Panc1 (cell line): Measurements from ENCODE around the gene CCDC177. TPM values are rescaled to one million over a fixed set of nuclear protein-coding genes. Genes with fewer than 3 reads are reported as not detected.

Source experiments
- ATAC-seq: fragments of 200-7000 bp; cut with Tn5 transposase; 2 replicates; pipeline ENCODE4 v1.9.1; 2020; ENCODE audit warnings: mild to moderate bottlenecking, moderate library complexity
- BruUV-seq: library from RNA; stranded (reverse); fragments of 400-500 nt; replicated peaks from 2 replicates; lab custom pipeline; 2021; lab: Mats Ljungman, UMichigan
- CTCF ChIA-PET: fragments of 300-600 bp; sonication (Branson Sonifier 250); formaldehyde crosslinking; loops from one replicate; lab custom pipeline; 2022; ENCODE audit warnings: antibody characterized with exemption; lab: Charles Lee
- POLR2A ChIA-PET: fragments of 300-600 bp; sonication (Branson Sonifier 250); formaldehyde crosslinking; loops from one replicate; lab custom pipeline; 2022; ENCODE audit warnings: antibody characterized with exemption; lab: Charles Lee
- DNase-seq: peaks from one replicate; pipeline ENCODE4 v3.0.0-alpha.2; 2010; ENCODE audit warnings: low read depth, low spot score
- H3K27ac ChIP-seq: 2 replicates; pipeline ENCODE4 v1.5.1; 2011; ENCODE audit warnings: mild to moderate bottlenecking, low read length, inconsistent platforms
- H3K27me3 ChIP-seq: fragments of 200-500 bp; sonication (Bioruptor generic); 2 replicates; pipeline ENCODE4 v1.6.0; 2014; ENCODE audit warnings: low read length, inconsistent platforms; ENCODE audit not compliant: control insufficient read depth, insufficient read depth
- H3K36me3 ChIP-seq: fragments of 200-500 bp; sonication (Bioruptor generic); 2 replicates; pipeline ENCODE4 v1.5.1; 2014; ENCODE audit warnings: inconsistent platforms, mild to moderate bottlenecking, low read length, moderate library complexity; ENCODE audit not compliant: control insufficient read depth, insufficient read depth
- H3K4me1 ChIP-seq: 2 replicates; pipeline ENCODE4 v1.5.1; 2011; ENCODE audit warnings: inconsistent platforms, mild to moderate bottlenecking, low read length, moderate library complexity; ENCODE audit not compliant: control insufficient read depth, insufficient read depth
- H3K4me3 ChIP-seq, 2 experiments: 2 replicates each; pipeline ENCODE4 v1.5.1; 2011 to 2012; ENCODE audit warnings: low read depth in 2 of 2, low read length in 2 of 2, mild to moderate bottlenecking in 2 of 2, inconsistent platforms in 1 of 2, moderate library complexity in 1 of 2
- H3K9me3 ChIP-seq: fragments of 200-500 bp; sonication (Bioruptor generic); 2 replicates; pipeline ENCODE4 v1.5.1; 2014; ENCODE audit warnings: low read depth, mild to moderate bottlenecking, inconsistent platforms, low read length, moderate library complexity; ENCODE audit not compliant: control insufficient read depth, insufficient read depth
- POLR2AphosphoS5 ChIP-seq: IDR thresholded peaks from 2 replicates; pipeline ENCODE4 v1.6.1; 2012; ENCODE audit warnings: mild to moderate bottlenecking, low read depth, low read length, moderate library complexity
- SIN3A ChIP-seq: IDR thresholded peaks from 2 replicates; pipeline ENCODE4 v1.6.1; 2012; ENCODE audit warnings: low read depth, mild to moderate bottlenecking, low read length, moderate library complexity, borderline replicate concordance; ENCODE audit not compliant: insufficient read depth
- TCF7L2 ChIP-seq: IDR thresholded peaks from 2 replicates; pipeline ENCODE4 v1.6.1; 2011; ENCODE audit warnings: mild to moderate bottlenecking, low read depth, low read length, inconsistent platforms
- in situ Hi-C: cut with HindIII; loops from 2 replicates; pipeline ENCODE4 v1.10.0; 2016; ENCODE audit warnings: low sequenced_read_pairs, low pct_unique_long_range_greater_than_20kb
- intact Hi-C: fragments of 100-400 bp; cut with micrococcal nuclease; formaldehyde crosslinking; loops from one replicate; pipeline ENCODE4 v1.10.0; 2022; ENCODE audit not compliant: unreplicated experiment
- total RNA-seq: library from RNA; stranded (reverse); gene quantifications from one replicate; pipeline ENCODE4 v1.2.1, GENCODE V29; 2021; ENCODE audit not compliant: unreplicated experiment
- TF ChIP-seq, protein P1 (sequence below), 2 experiments: IDR thresholded peaks; 2 replicates each; pipeline ENCODE4 v1.6.1; 2011 to 2012; ENCODE audit warnings: low read depth in 2 of 2, control low read depth in 1 of 2, low read length in 1 of 2, mild to moderate bottlenecking in 1 of 2, moderate library complexity in 1 of 2; ENCODE audit not compliant: insufficient read depth in 1 of 2
- TF ChIP-seq, protein P2 (sequence below): fragments of 450-650 bp; IDR thresholded peaks from 2 replicates; pipeline ENCODE4 v1.5.1; 2017; ENCODE audit warnings: mild to moderate bottlenecking

The CCDC177 gene
- total RNA-seq, 1 experiment from 2014 or later = not detected

DNA sequence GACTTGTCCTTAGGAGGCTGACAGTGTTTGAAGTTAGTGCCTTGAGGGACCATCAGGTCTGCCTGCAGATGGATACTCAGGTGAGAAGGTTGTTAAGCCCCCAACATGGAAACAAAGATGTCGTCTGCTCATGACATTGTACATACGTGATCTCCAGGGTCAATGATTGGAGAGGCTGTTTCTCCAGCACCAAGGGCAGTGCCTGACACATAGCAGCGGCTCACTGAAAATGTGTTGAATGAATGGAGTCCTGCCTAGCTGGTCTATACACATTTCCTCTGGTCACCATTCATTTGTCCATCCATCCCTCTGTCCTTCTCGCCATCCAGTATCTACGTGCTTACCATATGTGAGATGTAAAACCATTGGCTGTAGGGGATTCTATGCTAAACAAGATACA, 7.1 kb downstream of the CCDC177 start:
- Histone ChIP-seq H3K27me3 (peaks cover 18% of the 10 kb centered on the region), H3K36me3 (no peaks in the 10 kb centered on the region), H3K4me3 (no peak overlapping the region), H3K4me1 (no peaks in the 10 kb centered on the region), H3K27ac (no peak overlapping the region), H3K9me3 (no peaks in the 10 kb centered on the region)
- ChIA-PET POLR2A (no interaction called here), CTCF (no interaction called here)
- BruUV-seq = no TSS peak
- in situ Hi-C loops = no loop called here
- intact Hi-C loops = no loop called here
- DNase-seq = no peak
- no peak for ATAC-seq
- TF ChIP-seq POLR2AphosphoS5 = no peak
- TF ChIP-seq, protein P1, sequence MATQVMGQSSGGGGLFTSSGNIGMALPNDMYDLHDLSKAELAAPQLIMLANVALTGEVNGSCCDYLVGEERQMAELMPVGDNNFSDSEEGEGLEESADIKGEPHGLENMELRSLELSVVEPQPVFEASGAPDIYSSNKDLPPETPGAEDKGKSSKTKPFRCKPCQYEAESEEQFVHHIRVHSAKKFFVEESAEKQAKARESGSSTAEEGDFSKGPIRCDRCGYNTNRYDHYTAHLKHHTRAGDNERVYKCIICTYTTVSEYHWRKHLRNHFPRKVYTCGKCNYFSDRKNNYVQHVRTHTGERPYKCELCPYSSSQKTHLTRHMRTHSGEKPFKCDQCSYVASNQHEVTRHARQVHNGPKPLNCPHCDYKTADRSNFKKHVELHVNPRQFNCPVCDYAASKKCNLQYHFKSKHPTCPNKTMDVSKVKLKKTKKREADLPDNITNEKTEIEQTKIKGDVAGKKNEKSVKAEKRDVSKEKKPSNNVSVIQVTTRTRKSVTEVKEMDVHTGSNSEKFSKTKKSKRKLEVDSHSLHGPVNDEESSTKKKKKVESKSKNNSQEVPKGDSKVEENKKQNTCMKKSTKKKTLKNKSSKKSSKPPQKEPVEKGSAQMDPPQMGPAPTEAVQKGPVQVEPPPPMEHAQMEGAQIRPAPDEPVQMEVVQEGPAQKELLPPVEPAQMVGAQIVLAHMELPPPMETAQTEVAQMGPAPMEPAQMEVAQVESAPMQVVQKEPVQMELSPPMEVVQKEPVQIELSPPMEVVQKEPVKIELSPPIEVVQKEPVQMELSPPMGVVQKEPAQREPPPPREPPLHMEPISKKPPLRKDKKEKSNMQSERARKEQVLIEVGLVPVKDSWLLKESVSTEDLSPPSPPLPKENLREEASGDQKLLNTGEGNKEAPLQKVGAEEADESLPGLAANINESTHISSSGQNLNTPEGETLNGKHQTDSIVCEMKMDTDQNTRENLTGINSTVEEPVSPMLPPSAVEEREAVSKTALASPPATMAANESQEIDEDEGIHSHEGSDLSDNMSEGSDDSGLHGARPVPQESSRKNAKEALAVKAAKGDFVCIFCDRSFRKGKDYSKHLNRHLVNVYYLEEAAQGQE (IDR thresholded peaks at IDR 0.05; ENCODE audit: insufficient read depth in 1 of 2, low read depth in 2 of 2, low read length in 1 of 2) = peak; percentile 42 to 50; a peak in 2 of 4 replicates

- ChIA-PET CTCF (no interaction called here), POLR2A (no interaction called here)
- Histone ChIP-seq H3K4me3 (no peak overlapping the region), H3K36me3 (no peaks in the 10 kb centered on the region), H3K27ac (no peak overlapping the region), H3K4me1 (no peaks in the 10 kb centered on the region), H3K27me3 (peaks cover 11% of the 10 kb centered on the region), H3K9me3 (no peaks in the 10 kb centered on the region)
- in situ Hi-C loops = no loop called here
- TF ChIP-seq TCF7L2 = no peak
- TF ChIP-seq SIN3A = no peak
- TF ChIP-seq, protein P1 (IDR thresholded peaks at IDR 0.05; ENCODE audit: insufficient read depth in 1 of 2, low read depth in 2 of 2, low read length in 1 of 2) = no peak
- TF ChIP-seq POLR2AphosphoS5 = no peak
- TF ChIP-seq, protein P2, sequence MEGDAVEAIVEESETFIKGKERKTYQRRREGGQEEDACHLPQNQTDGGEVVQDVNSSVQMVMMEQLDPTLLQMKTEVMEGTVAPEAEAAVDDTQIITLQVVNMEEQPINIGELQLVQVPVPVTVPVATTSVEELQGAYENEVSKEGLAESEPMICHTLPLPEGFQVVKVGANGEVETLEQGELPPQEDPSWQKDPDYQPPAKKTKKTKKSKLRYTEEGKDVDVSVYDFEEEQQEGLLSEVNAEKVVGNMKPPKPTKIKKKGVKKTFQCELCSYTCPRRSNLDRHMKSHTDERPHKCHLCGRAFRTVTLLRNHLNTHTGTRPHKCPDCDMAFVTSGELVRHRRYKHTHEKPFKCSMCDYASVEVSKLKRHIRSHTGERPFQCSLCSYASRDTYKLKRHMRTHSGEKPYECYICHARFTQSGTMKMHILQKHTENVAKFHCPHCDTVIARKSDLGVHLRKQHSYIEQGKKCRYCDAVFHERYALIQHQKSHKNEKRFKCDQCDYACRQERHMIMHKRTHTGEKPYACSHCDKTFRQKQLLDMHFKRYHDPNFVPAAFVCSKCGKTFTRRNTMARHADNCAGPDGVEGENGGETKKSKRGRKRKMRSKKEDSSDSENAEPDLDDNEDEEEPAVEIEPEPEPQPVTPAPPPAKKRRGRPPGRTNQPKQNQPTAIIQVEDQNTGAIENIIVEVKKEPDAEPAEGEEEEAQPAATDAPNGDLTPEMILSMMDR = no peak
- no TSS peak for BruUV-seq
- no peak for DNase-seq
- intact Hi-C loops = no loop called here
- ATAC-seq = no peak
Measured at GRCh38 chr14:69561893-69562292, 12.8 kb downstream of the CCDC177 start.
